ENCODE data around the gene DPEP1.
A peak's percentile ranks its signal among the peaks of the same experiment; 100 is the strongest.

Gene DPEP1

GRCh38 chr16:89672177-89672941 is 58.9 kb downstream of the DPEP1 start:
- DNase-seq (ENCODE audit: low read depth), result no peak
- no peak for TF ChIP-seq CTCF (conservative IDR thresholded peaks at IDR 0.05; ENCODE audit: low read depth, low read length)

GRCh38 chr16:89678258-89678657 is 64.8 kb downstream of the DPEP1 start:
- no peak for TF ChIP-seq CTCF (conservative IDR thresholded peaks at IDR 0.05; ENCODE audit: low read depth, low read length)
- no peak for DNase-seq (ENCODE audit: low read depth)
- no peak overlapping the region for H3K4me3 ChIP-seq (ENCODE audit: low read length)

More at GRCh38 chr16:89672177-89672941, 58.9 kb downstream of the DPEP1 start:
- H3K4me3 ChIP-seq (ENCODE audit: low read length), result no peak overlapping the region

- no peak for TF ChIP-seq CTCF (conservative IDR thresholded peaks at IDR 0.05; ENCODE audit: low read depth, low read length)
Measured at GRCh38 chr16:89685916-89686315, 72.5 kb downstream of the DPEP1 start.

DNA sequence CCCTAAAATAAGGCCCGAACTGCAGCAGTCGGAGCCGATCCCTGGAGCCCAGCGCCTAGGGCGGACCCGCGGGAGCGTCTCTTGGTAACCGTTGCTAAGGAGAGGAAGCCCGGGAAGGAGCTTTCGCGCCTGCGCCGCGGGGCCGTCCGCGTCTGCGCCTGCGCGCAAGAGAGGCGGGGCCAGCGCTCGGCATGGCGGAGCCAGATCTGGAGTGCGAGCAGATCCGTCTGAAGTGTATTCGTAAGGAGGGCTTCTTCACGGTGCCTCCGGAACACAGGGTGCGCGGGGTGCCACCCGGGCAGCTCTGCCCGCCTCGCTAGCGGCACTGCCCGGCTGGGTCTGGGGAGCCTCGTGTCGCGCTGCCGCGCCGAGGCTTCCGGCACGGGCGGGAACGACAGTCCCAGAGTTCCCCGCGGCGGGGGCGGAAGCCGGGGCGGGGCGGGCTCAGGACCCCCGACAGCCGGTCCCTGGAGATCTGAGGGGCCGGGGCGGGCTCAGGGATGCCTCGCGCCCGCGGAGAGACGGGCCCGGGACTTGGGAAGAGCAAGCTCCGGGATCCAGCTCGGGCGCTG is 73.2 kb downstream of the DPEP1 start, which contains the start of gene CDK10:
Gene CDK10, plus strand, starts transcription at position 170 of the 572 bp plus-strand sequence. Its CDS starts 22 bp downstream, at position 192.
- H3K4me3 ChIP-seq (ENCODE audit: low read length), result peak within 1 kb of the TSS; percentile 78
- peak; percentile 38 for DNase-seq (ENCODE audit: low read depth)
- no peak for TF ChIP-seq CTCF (conservative IDR thresholded peaks at IDR 0.05; ENCODE audit: low read depth, low read length)

More at GRCh38 chr16:89685916-89686315, 72.5 kb downstream of the DPEP1 start:
- no peak overlapping the region for H3K4me3 ChIP-seq (ENCODE audit: low read length)
- no peak for DNase-seq (ENCODE audit: low read depth)

- peak; percentile 16 for DNase-seq (ENCODE audit: low read depth)
- peak overlapping the region; percentile 78 for H3K4me3 ChIP-seq (ENCODE audit: low read length)
- TF ChIP-seq CTCF (conservative IDR thresholded peaks at IDR 0.05; ENCODE audit: low read depth, low read length), result peak; percentile 2
Measured at GRCh38 chr16:89687092-89687940, 73.9 kb downstream of the DPEP1 start.

Measured in retinal pigment epithelial cell (primary cell).